GM10847 (cell line): ENCODE data around the gene ADAM10.

ENCODE experiments used
- POLR2A ChIP-seq: IDR thresholded peaks from 2 replicates; pipeline ENCODE4 v1.6.1; 2011; ENCODE audit not compliant: insufficient read length; ENCODE audit errors: extremely low read depth

ADAM10 gene

GRCh38 chr15:58549013-58549784 is 200.3 kb downstream of the ADAM10 start:
- no peak for TF ChIP-seq POLR2A

GRCh38 chr15:58548308-58549012 is 201.0 kb downstream of the ADAM10 start:
- TF ChIP-seq POLR2A, result no peak

GRCh38 chr15:58547628-58548307 is 201.7 kb downstream of the ADAM10 start:
- no peak for TF ChIP-seq POLR2A

- TF ChIP-seq POLR2A, result no peak
Measured at GRCh38 chr15:58546635-58547627, 202.6 kb downstream of the ADAM10 start.

- no peak for TF ChIP-seq POLR2A
Measured at GRCh38 chr15:58546066-58546591, 203.4 kb downstream of the ADAM10 start.

- TF ChIP-seq POLR2A, result no peak
Measured at GRCh38 chr15:58545307-58546065, 204.0 kb downstream of the ADAM10 start.

GRCh38 chr15:58544756-58545155 is 204.8 kb downstream of the ADAM10 start:
- no peak for TF ChIP-seq POLR2A

- no peak for TF ChIP-seq POLR2A
Measured at GRCh38 chr15:58543664-58544335, 205.7 kb downstream of the ADAM10 start.

- no peak for TF ChIP-seq POLR2A
Measured at GRCh38 chr15:58541410-58542087, 208.0 kb downstream of the ADAM10 start.

GRCh38 chr15:58539548-58539947 is 210.0 kb downstream of the ADAM10 start:
- no peak for TF ChIP-seq POLR2A

- no peak for TF ChIP-seq POLR2A
Measured at GRCh38 chr15:58538901-58539300, 210.6 kb downstream of the ADAM10 start.
